Endothelial cell (in vitro differentiated cells): Measurements from ENCODE around the gene ARID1B. TPM values are rescaled to one million over a fixed set of nuclear protein-coding genes. Genes with fewer than 3 reads are reported as not detected.

ENCODE experiments used
- DNase-seq: peaks from one replicate; pipeline ENCODE4 v3.0.0; 2021; ENCODE audit warnings: low spot score
- H3K27ac Mint-ChIP-seq: one replicate; pipeline ENCODE4 v1.8.0; 2021; ENCODE audit warnings: mixed read lengths, inconsistent platforms; ENCODE audit not compliant: unreplicated experiment
- H3K27me3 Mint-ChIP-seq: one replicate; pipeline ENCODE4 v1.8.0; 2021; ENCODE audit warnings: mild to moderate bottlenecking, moderate library complexity, mixed read lengths, inconsistent platforms; ENCODE audit not compliant: unreplicated experiment
- H3K36me3 Mint-ChIP-seq: one replicate; pipeline ENCODE4 v1.8.0; 2021; ENCODE audit warnings: mild to moderate bottlenecking, low read depth, mixed read lengths, inconsistent platforms; ENCODE audit not compliant: unreplicated experiment
- H3K4me1 Mint-ChIP-seq: one replicate; pipeline ENCODE4 v1.8.0; 2021; ENCODE audit warnings: mild to moderate bottlenecking, mixed read lengths, inconsistent platforms; ENCODE audit not compliant: unreplicated experiment
- H3K4me3 Mint-ChIP-seq: one replicate; pipeline ENCODE4 v1.8.0; 2021; ENCODE audit warnings: mild to moderate bottlenecking, mixed read lengths, inconsistent platforms; ENCODE audit not compliant: unreplicated experiment
- H3K9me3 Mint-ChIP-seq: one replicate; pipeline ENCODE4 v1.8.0; 2021; ENCODE audit warnings: mixed read lengths, inconsistent platforms; ENCODE audit not compliant: unreplicated experiment
- CTCF ChIP-seq: fragments of 200-600 bp; sonication (generic); IDR thresholded peaks from one replicate; pipeline ENCODE4 v1.5.0; 2021; ENCODE audit warnings: antibody characterized with exemption; ENCODE audit not compliant: unreplicated experiment
- long read RNA-seq: library from polyadenylated mRNA; unstranded; transcript quantifications from one replicate; pipeline ENCODE4 v2.0.0, GENCODE V29; 2020; ENCODE audit not compliant: unreplicated experiment
- total RNA-seq: library from RNA; stranded (reverse); fragmentation: NEBNext Ultra II Directional; extraction: Animal tissue kit (Norgen Biotek cat#: 25700); gene quantifications from one replicate; pipeline ENCODE4 v1.2.1, GENCODE V29; 2021; ENCODE audit not compliant: unreplicated experiment

ARID1B gene
- total RNA-seq: 104 TPM
- long read RNA-seq, full-length matches to known transcripts: 3 of 4 reads
- long read RNA-seq, partial matches to known transcripts: 1 of 4 reads
- long read RNA-seq, other reads (novel, unspliced or antisense): 0 of 4 reads

- peak; percentile 79 for DNase-seq
- H3K27me3 Mint-ChIP-seq: peaks cover 21% of the 10 kb centered on the region
- no peak for TF ChIP-seq CTCF
- peaks cover 19% of the 10 kb centered on the region for H3K4me1 Mint-ChIP-seq
- H3K36me3 Mint-ChIP-seq: peaks cover 12% of the 10 kb centered on the region
- H3K4me3 Mint-ChIP-seq: peak within 1 kb of the TSS; percentile 98
- peak within 1 kb of the TSS; percentile 100 for H3K27ac Mint-ChIP-seq
- no peaks in the 10 kb centered on the region for H3K9me3 Mint-ChIP-seq
These were observed at the start of gene ARID1B for GRCh38 chr6:156776840-156777576. Gene ARID1B, plus strand, starts transcription at chr6:156777378. Its CDS starts 303 bp downstream, at chr6:156777681.

DNA sequence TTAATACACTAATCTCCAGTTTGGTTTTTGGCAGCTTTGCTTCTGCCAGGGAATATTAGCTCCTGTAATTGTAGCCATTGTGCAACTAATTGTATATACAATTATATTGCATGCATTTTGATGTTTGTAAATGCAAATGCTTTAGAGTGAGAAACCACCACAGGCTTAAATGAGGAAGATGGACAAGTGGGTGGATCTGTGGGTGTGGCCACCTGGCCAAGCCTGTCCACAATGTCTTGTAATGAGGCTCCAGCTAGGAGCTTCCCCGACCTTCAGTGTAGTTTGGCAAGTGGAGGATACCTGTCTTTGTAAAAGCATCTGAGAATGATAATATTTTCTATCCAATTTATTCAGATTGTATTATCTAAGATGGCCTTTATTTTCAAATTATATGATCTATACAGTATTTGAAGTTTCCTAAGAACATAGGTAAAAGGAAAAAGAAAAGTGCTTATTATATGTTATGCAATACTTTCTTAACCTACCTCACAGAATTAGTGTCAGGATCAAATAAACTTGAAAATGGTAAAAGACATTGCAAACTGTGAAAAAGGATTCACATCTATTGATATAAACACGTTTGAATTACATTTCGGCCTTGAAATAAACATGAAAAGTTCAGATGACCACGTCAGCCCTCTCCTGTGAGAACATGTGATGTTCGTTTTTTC, 49.3 kb upstream of the ARID1B start:
- no peak overlapping the region for H3K4me3 Mint-ChIP-seq
- H3K4me1 Mint-ChIP-seq: peaks cover 6% of the 10 kb centered on the region
- no peak for TF ChIP-seq CTCF
- H3K36me3 Mint-ChIP-seq: no peaks in the 10 kb centered on the region
- no peak overlapping the region for H3K27ac Mint-ChIP-seq
- H3K27me3 Mint-ChIP-seq: no peaks in the 10 kb centered on the region
- no peak for DNase-seq
- H3K9me3 Mint-ChIP-seq: no peaks in the 10 kb centered on the region

DNA sequence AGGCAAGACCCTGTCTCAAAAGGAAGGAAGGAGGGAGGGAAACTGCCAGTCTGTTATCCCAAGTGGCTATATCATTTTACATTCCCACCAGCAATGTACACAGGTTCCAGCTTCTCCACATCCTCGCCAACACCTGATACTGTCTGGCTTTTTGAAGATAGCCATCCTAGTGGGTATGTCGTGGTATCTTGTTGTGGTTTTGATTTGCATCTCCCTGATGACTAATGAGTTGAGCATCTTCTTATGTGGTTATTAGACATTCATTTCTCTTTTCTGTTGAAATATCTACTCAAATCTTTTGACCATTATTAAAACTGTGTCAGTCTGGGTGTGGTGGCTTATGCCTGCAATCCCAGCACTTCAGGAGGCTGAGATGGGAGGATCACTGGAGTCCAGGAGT, 47.9 kb upstream of the ARID1B start:
- Mint-ChIP-seq H3K9me3 (no peaks in the 10 kb centered on the region), H3K27ac (no peak overlapping the region), H3K4me3 (no peak overlapping the region), H3K27me3 (no peaks in the 10 kb centered on the region), H3K4me1 (peaks cover 6% of the 10 kb centered on the region), H3K36me3 (no peaks in the 10 kb centered on the region)
- DNase-seq: no peak
- TF ChIP-seq CTCF: no peak

DNA sequence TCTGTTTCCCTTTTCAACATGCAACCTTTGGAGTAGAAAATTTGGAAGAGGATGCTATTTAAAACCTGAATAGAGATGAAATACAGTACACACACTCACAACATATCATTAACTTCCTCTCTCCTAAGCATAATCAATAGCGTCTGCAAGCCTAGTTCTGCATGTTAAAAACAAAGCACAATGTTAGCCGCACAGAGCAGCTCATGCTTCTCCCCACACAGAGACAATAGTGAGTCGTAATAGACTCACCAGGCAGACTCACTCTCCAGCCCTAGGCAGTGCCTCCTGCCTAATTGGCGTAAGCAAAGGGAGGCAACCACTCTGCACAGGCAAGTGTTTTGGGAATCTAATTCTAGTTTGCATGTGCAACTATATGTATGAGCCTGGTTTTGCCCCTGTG, 45.8 kb upstream of the ARID1B start:
- H3K9me3 Mint-ChIP-seq: no peaks in the 10 kb centered on the region
- no peak overlapping the region for H3K27ac Mint-ChIP-seq
- TF ChIP-seq CTCF: no peak
- no peak for DNase-seq
- no peaks in the 10 kb centered on the region for H3K36me3 Mint-ChIP-seq
- H3K27me3 Mint-ChIP-seq: no peaks in the 10 kb centered on the region
- no peak overlapping the region for H3K4me3 Mint-ChIP-seq
- H3K4me1 Mint-ChIP-seq: peaks cover 6% of the 10 kb centered on the region

DNA sequence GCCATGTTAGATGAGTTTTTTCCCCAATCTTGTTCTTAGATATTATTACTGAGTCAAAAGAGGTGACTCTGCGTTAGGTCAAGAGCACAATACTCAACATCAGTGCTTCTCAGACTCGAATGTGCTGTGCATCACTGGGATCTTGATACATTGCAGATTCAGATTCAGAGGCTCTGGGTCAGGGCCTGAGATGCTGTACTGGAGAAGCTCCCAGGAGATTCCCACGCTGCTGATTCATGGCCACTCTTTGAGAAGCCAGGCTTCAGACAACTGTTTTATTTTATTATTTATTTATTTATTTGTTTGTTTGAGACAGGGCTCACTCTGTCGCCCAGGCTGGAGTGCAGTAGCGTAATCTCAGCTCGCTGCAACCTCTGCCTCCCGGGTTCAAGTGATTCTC, 41.4 kb upstream of the ARID1B start:
- Mint-ChIP-seq H3K4me1 (peaks cover 9% of the 10 kb centered on the region), H3K27me3 (no peaks in the 10 kb centered on the region), H3K4me3 (no peak overlapping the region), H3K36me3 (no peaks in the 10 kb centered on the region), H3K9me3 (no peaks in the 10 kb centered on the region), H3K27ac (no peak overlapping the region)
- no peak for DNase-seq
- TF ChIP-seq CTCF: no peak
